ENCODE results near the gene UTP20.

Gene UTP20

DNA sequence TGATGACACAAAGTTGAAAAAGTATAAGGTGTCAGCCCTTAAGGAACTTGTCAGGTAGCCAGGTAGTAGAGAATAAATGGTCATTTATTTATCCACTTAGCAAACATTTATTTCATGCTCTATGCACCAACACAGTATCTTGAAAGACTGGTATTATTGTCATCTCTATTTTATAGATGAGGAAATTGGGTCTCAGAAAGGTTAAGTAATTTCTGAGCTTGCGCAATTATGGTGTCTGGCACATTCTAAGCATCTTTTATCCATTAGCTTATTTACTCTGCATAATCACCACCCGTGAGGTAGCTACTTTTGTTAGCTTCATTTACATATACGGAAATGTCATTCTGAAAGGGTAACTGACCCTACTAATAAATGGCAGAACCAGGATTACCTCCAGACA is 2.5 kb upstream of the UTP20 start:
- Histone ChIP-seq H3K4me1 (ENCODE audit: control insufficient read depth, insufficient read depth, low read length) (peaks cover 6% of the 10 kb centered on the region), H3K27me3 (ENCODE audit: control insufficient read depth, insufficient read depth, low read length) (peaks cover 28% of the 10 kb centered on the region), H3K36me3 (ENCODE audit: insufficient read depth, low read length) (peaks cover 3% of the 10 kb centered on the region), H3K9me3 (replicated peaks; ENCODE audit: low read length) (no peaks in the 10 kb centered on the region), H3K9ac (ENCODE audit: low read depth, low read length) (no peak overlapping the region), H3K4me2 (ENCODE audit: low read length) (no peak overlapping the region), H3K4me3 (ENCODE audit: low read length) (no peak overlapping the region)

DNA sequence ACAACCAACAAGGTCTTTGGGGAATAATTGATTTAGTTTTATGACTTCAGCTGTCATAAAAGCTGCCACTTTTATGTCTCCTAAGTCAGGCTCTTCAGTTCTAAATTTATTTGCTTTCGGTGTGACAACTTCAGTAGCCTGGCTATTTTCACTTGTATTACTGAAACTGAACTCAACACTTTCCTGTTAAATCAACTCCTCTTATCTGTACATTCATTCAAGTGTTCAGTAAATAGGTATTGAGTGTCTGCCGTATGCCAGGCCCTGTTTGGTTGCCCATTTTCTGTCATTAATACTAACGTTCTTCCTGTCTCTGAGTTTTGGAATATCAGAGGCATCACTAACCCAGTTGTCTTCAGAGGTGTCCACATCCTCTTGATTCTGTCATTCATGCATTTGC is 7.5 kb downstream of the UTP20 start:
- no peaks in the 10 kb centered on the region for H3K9me3 ChIP-seq (replicated peaks; ENCODE audit: low read length)
- H3K27me3 ChIP-seq (ENCODE audit: control insufficient read depth, insufficient read depth, low read length) = no peaks in the 10 kb centered on the region
- no peak overlapping the region for H3K9ac ChIP-seq (ENCODE audit: low read depth, low read length)
- no peaks in the 10 kb centered on the region for H3K4me1 ChIP-seq (ENCODE audit: control insufficient read depth, insufficient read depth, low read length)
- no peak overlapping the region for H3K4me2 ChIP-seq (ENCODE audit: low read length)
- H3K36me3 ChIP-seq (ENCODE audit: insufficient read depth, low read length) = peaks cover 47% of the 10 kb centered on the region
- H3K4me3 ChIP-seq (ENCODE audit: low read length) = no peak overlapping the region

DNA sequence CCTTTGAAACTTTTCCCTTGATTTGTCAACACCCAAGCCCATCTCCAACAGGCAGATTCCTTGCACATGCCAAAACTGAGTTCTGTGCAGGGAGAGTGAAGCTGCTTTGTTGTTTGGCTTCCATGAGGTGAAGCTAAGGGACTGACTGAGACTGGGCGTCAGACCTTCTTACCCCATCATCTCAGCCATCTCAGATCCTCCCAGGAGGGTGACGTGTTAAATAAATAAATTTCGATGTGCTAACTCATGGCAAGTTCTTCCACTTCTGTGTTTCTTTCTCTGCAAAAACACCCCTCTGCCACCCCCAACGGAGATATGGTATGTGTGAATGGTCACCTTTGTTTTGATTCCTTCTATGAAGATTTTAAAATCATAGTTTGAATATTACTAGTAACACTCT is 17.8 kb downstream of the UTP20 start:
- Histone ChIP-seq H3K9me3 (replicated peaks; ENCODE audit: low read length) (no peaks in the 10 kb centered on the region), H3K36me3 (ENCODE audit: insufficient read depth, low read length) (peaks cover 52% of the 10 kb centered on the region), H3K27me3 (ENCODE audit: control insufficient read depth, insufficient read depth, low read length) (no peaks in the 10 kb centered on the region), H3K4me1 (ENCODE audit: control insufficient read depth, insufficient read depth, low read length) (peaks cover 13% of the 10 kb centered on the region), H3K9ac (ENCODE audit: low read depth, low read length) (no peak overlapping the region), H3K4me2 (ENCODE audit: low read length) (no peak overlapping the region), H3K4me3 (ENCODE audit: low read length) (no peak overlapping the region)

DNA sequence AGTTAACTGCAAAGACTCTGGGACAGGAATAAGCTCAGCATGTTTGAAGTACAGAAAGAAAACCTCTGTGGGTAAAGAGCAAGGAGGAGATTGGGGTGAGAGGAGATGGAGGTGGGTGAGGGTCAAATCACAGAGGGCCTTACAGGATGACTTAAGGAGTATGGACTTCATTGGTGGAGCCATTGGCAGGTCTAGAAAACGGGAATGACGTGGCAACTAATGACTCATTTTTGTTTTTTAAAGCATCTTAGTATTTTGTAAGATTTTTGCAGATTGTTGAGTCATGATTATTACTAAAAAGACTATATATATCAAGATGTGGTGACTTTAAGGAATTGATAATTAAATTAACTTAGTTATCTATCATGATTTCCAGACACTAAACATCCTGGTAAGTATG is 18.5 kb downstream of the UTP20 start:
- Histone ChIP-seq H3K4me2 (ENCODE audit: low read length) (peak overlapping the region; percentile 5), H3K4me3 (ENCODE audit: low read length) (no peak overlapping the region), H3K4me1 (ENCODE audit: control insufficient read depth, insufficient read depth, low read length) (peaks cover 13% of the 10 kb centered on the region), H3K9me3 (replicated peaks; ENCODE audit: low read length) (no peaks in the 10 kb centered on the region), H3K27me3 (ENCODE audit: control insufficient read depth, insufficient read depth, low read length) (no peaks in the 10 kb centered on the region), H3K36me3 (ENCODE audit: insufficient read depth, low read length) (peaks cover 56% of the 10 kb centered on the region), H3K9ac (ENCODE audit: low read depth, low read length) (no peak overlapping the region)

DNA sequence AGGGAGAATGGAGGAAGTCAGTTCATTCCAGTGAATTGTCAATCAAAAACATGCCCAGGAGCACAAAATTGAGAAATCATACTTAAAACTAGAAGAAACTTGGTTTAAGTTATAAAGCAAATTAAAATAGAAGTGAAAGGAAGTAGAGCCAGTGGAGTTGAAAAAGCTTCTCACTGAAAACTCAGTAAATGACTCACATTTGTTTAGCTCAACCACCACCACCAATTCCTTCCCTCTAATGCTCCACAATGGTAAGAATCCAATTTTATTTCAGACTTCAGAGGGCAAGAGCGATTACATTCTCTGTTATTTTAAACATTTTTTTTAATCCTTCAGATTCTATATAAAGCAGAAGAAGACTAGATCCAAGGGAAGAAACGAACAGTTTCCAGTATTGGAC is 19.4 kb downstream of the UTP20 start:
- H3K9me3 ChIP-seq (replicated peaks; ENCODE audit: low read length) = no peaks in the 10 kb centered on the region
- H3K4me3 ChIP-seq (ENCODE audit: low read length) = no peak overlapping the region
- no peak overlapping the region for H3K4me2 ChIP-seq (ENCODE audit: low read length)
- H3K4me1 ChIP-seq (ENCODE audit: control insufficient read depth, insufficient read depth, low read length) = peaks cover 13% of the 10 kb centered on the region
- peaks cover 60% of the 10 kb centered on the region for H3K36me3 ChIP-seq (ENCODE audit: insufficient read depth, low read length)
- no peaks in the 10 kb centered on the region for H3K27me3 ChIP-seq (ENCODE audit: control insufficient read depth, insufficient read depth, low read length)
- no peak overlapping the region for H3K9ac ChIP-seq (ENCODE audit: low read depth, low read length)

DNA sequence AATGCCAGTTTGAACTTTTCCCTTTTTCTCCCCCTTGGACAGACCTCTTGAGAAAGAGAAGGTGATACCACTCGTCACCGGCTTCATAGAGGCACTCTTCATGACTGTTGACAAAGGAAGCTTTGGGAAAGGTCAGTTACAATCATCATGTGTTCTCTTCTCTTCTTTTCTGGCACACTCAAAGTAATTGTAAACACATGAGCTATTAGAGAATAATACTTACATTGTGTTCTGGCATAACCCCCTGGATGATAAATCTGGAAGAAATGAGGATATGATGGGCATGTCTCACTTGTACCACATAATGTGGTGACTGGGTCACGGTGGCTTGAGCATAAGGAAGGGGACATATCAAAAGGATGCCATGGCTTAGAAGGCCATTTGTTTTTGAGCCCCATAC is 20.0 kb downstream of the UTP20 start:
- H3K27me3 ChIP-seq (ENCODE audit: control insufficient read depth, insufficient read depth, low read length) = no peaks in the 10 kb centered on the region
- H3K4me3 ChIP-seq (ENCODE audit: low read length) = no peak overlapping the region
- H3K4me1 ChIP-seq (ENCODE audit: control insufficient read depth, insufficient read depth, low read length) = peaks cover 13% of the 10 kb centered on the region
- no peaks in the 10 kb centered on the region for H3K9me3 ChIP-seq (replicated peaks; ENCODE audit: low read length)
- H3K36me3 ChIP-seq (ENCODE audit: insufficient read depth, low read length) = peaks cover 62% of the 10 kb centered on the region
- no peak overlapping the region for H3K4me2 ChIP-seq (ENCODE audit: low read length)
- H3K9ac ChIP-seq (ENCODE audit: low read depth, low read length) = no peak overlapping the region

DNA sequence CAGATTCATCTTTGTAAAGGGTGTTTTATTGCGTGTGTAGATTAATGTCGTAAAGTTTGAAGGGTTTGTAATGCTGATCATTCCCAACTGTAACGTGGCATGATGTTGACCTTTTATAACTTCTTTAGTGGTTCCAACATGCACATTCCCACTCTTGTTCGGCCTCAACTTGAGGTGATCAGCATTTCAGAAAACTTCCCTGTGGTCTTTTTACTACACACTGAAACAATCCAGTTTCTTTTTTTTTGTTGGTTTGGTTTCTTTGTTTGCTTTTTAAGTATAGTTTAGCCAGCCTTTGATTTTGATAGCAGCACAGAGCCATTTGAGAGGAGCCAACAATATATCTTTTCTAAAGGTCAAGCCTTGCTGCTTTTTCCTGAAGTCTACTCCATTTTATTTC is 22.8 kb downstream of the UTP20 start:
- H3K27me3 ChIP-seq (ENCODE audit: control insufficient read depth, insufficient read depth, low read length) = no peaks in the 10 kb centered on the region
- H3K9me3 ChIP-seq (replicated peaks; ENCODE audit: low read length) = no peaks in the 10 kb centered on the region
- H3K36me3 ChIP-seq (ENCODE audit: insufficient read depth, low read length) = peaks cover 63% of the 10 kb centered on the region
- H3K4me2 ChIP-seq (ENCODE audit: low read length) = no peak overlapping the region
- H3K4me1 ChIP-seq (ENCODE audit: control insufficient read depth, insufficient read depth, low read length) = peaks cover 13% of the 10 kb centered on the region
- H3K9ac ChIP-seq (ENCODE audit: low read depth, low read length) = no peak overlapping the region
- no peak overlapping the region for H3K4me3 ChIP-seq (ENCODE audit: low read length)

DNA sequence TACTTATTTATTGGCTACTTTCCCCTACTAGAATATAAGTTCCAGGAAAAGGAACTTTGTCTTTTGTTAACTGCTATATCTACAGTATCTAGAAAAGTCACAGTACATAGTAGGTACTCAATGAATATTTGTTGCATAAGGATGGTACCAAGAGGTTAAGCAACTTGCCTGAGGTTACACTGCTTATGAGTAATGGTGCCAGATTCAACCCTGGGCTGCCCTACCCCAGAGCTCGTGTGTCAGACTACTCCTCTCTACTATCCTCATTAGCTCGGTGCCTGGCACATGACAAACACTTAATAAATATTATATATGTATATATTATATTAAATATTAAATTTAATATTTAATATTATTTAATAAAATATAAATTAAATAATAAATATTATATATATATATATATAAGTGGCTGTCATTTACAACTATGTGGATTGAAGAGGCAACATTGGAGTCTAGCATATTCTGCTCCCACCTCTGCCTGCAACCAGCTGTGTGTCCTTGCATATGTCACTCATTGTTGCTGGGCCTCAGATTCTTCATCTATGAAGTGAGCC is 25.4 kb downstream of the UTP20 start:
- no peak overlapping the region for H3K4me3 ChIP-seq (ENCODE audit: low read length)
- no peaks in the 10 kb centered on the region for H3K9me3 ChIP-seq (replicated peaks; ENCODE audit: low read length)
- no peak overlapping the region for H3K9ac ChIP-seq (ENCODE audit: low read depth, low read length)
- H3K27me3 ChIP-seq (ENCODE audit: control insufficient read depth, insufficient read depth, low read length) = no peaks in the 10 kb centered on the region
- peaks cover 60% of the 10 kb centered on the region for H3K36me3 ChIP-seq (ENCODE audit: insufficient read depth, low read length)
- no peak overlapping the region for H3K4me2 ChIP-seq (ENCODE audit: low read length)
- H3K4me1 ChIP-seq (ENCODE audit: control insufficient read depth, insufficient read depth, low read length) = no peaks in the 10 kb centered on the region

DNA sequence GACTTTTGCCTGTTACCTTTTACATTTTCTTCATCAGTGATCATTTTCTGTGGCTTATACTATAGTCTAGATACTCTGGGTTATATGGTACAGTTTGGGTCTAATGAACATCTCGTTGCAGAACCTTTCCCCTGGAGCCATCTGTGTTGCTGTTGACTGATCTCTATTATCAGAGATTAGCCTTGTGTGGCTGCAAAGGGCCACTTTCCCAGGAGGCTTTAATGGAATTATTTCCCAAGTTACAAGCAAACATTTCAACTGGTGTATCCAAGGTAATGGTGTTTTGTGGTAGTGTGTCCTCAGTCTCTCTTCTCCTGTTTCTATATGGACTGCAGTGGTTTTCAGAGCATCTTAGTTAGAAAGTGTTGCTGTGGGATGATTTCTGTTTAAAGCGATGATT is 25.9 kb downstream of the UTP20 start:
- H3K4me1 ChIP-seq (ENCODE audit: control insufficient read depth, insufficient read depth, low read length) = no peaks in the 10 kb centered on the region
- H3K9me3 ChIP-seq (replicated peaks; ENCODE audit: low read length) = no peaks in the 10 kb centered on the region
- no peaks in the 10 kb centered on the region for H3K27me3 ChIP-seq (ENCODE audit: control insufficient read depth, insufficient read depth, low read length)
- peaks cover 58% of the 10 kb centered on the region for H3K36me3 ChIP-seq (ENCODE audit: insufficient read depth, low read length)
- H3K4me2 ChIP-seq (ENCODE audit: low read length) = no peak overlapping the region
- H3K9ac ChIP-seq (ENCODE audit: low read depth, low read length) = no peak overlapping the region
- H3K4me3 ChIP-seq (ENCODE audit: low read length) = no peak overlapping the region

DNA sequence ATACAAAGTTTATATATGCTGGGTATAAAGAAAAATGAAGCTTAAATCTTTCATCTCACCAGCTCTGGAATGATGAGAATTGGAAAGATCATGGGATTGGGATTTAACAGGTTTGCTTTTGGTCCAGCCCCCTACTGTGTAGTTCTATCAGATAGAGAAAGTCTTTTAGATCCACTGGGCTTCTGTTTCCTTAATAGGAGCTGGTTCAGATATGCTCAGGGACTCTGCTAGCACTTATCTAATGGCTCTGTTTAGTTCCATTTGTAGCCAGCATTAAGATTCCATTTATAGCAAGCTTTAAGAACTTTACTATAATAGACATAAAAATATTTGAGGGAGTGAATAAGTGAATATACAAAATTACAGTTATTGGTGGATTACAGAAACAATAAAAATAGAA is 42.6 kb downstream of the UTP20 start:
- Histone ChIP-seq H3K27me3 (ENCODE audit: control insufficient read depth, insufficient read depth, low read length) (no peaks in the 10 kb centered on the region), H3K9me3 (replicated peaks; ENCODE audit: low read length) (no peaks in the 10 kb centered on the region), H3K4me2 (ENCODE audit: low read length) (no peak overlapping the region), H3K36me3 (ENCODE audit: insufficient read depth, low read length) (peaks cover 44% of the 10 kb centered on the region), H3K9ac (ENCODE audit: low read depth, low read length) (no peak overlapping the region), H3K4me1 (ENCODE audit: control insufficient read depth, insufficient read depth, low read length) (no peaks in the 10 kb centered on the region), H3K4me3 (ENCODE audit: low read length) (no peak overlapping the region)

DNA sequence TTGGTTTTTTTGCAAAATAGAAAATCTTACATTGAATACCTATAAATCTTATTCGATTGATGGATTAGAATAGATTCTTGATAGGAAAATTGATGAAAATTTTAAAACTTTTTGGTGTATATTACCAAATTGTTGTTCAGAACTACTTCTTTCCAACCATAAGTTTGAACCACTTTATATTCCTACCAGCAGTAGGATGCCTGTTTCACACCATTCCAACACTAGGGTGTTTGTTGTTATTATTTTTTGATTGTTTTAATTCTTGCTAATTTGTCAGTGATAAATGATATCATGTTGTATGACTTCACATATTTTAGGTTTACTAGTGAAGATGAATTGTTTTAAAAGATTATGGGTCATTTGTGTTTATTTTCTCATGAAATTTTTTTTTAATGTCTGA is 43.4 kb downstream of the UTP20 start:
- no peak overlapping the region for H3K4me3 ChIP-seq (ENCODE audit: low read length)
- no peak overlapping the region for H3K4me2 ChIP-seq (ENCODE audit: low read length)
- H3K9ac ChIP-seq (ENCODE audit: low read depth, low read length) = no peak overlapping the region
- H3K36me3 ChIP-seq (ENCODE audit: insufficient read depth, low read length) = peaks cover 48% of the 10 kb centered on the region
- no peaks in the 10 kb centered on the region for H3K27me3 ChIP-seq (ENCODE audit: control insufficient read depth, insufficient read depth, low read length)
- H3K9me3 ChIP-seq (replicated peaks; ENCODE audit: low read length) = no peaks in the 10 kb centered on the region
- no peaks in the 10 kb centered on the region for H3K4me1 ChIP-seq (ENCODE audit: control insufficient read depth, insufficient read depth, low read length)

DNA sequence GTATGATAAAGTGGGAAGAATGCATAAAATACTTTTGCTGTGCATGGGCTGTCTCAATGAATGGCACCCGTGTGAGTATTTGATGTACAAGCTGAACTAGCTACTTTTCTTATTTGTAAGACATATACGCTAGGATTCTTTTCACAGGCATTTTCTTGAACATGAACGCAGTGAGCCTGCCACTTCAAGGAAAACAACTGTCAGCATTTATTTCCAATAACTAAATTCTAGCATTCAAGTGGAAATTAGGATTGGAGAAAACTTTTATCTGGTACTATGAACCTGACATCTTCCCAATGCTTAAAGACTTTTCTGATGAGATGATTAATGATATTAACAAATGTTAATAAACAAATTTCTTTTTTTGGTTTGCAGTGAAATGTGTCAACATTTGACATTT is 45.7 kb downstream of the UTP20 start:
- no peaks in the 10 kb centered on the region for H3K27me3 ChIP-seq (ENCODE audit: control insufficient read depth, insufficient read depth, low read length)
- H3K4me2 ChIP-seq (ENCODE audit: low read length) = no peak overlapping the region
- H3K9ac ChIP-seq (ENCODE audit: low read depth, low read length) = no peak overlapping the region
- no peak overlapping the region for H3K4me3 ChIP-seq (ENCODE audit: low read length)
- H3K36me3 ChIP-seq (ENCODE audit: insufficient read depth, low read length) = peaks cover 54% of the 10 kb centered on the region
- no peaks in the 10 kb centered on the region for H3K4me1 ChIP-seq (ENCODE audit: control insufficient read depth, insufficient read depth, low read length)
- no peaks in the 10 kb centered on the region for H3K9me3 ChIP-seq (replicated peaks; ENCODE audit: low read length)
